ENCODE measurements around the gene MRPL1. TPM values are rescaled to one million over a fixed set of nuclear protein-coding genes. Genes with fewer than 3 reads are reported as not detected.

The MRPL1 gene
- total and polyA plus RNA-seq, 2 experiments from 2014 or later, result 21.5 to 21.7 TPM

GRCh38 chr4:77845929-77846328, 16.7 kb upstream of the MRPL1 start:
- WGBS, 2 experiments (ENCODE audit: low coverage in 1 of 2, low lambda C conversion rate in 2 of 2, missing lambda C conversion rate in 2 of 2), result 62 to 66% methylated on average over 3 of the region's 3 CpGs

GRCh38 chr4:77848508-77848907, 14.1 kb upstream of the MRPL1 start:
- TF ChIP-seq EZH2phosphoT487 (IDR thresholded peaks at IDR 0.05; ENCODE audit: insufficient read depth, low read depth) (no peak), EZH2 (IDR thresholded peaks at IDR 0.05; ENCODE audit: insufficient read depth, poor library complexity, severe bottlenecking) (no peak)

More at GRCh38 chr4:77845929-77846328, 16.7 kb upstream of the MRPL1 start:
- Histone ChIP-seq H3K4me2 (ENCODE audit: unreplicated experiment) (no peak overlapping the region), H3K27me3 (replicated peaks; ENCODE audit: insufficient read depth) (no peaks in the 10 kb centered on the region), H3F3A (ENCODE audit: insufficient read depth) (no peaks in the 10 kb centered on the region), H3K4me1 (ENCODE audit: insufficient read depth) (no peaks in the 10 kb centered on the region), H3K27ac (no peak overlapping the region), H3K4me3 (no peak overlapping the region), H3K9me3 (ENCODE audit: low read depth) (no peaks in the 10 kb centered on the region), H4K20me1 (ENCODE audit: insufficient read depth) (no peaks in the 10 kb centered on the region), H3K9me2 (ENCODE audit: insufficient read depth) (no peaks in the 10 kb centered on the region), H3K36me3 (ENCODE audit: low read depth) (no peaks in the 10 kb centered on the region), H2AFZ (no peak overlapping the region), H3K79me2 (ENCODE audit: insufficient read depth) (no peaks in the 10 kb centered on the region), H3K9ac (no peak overlapping the region)
- TF ChIP-seq EZH2 (IDR thresholded peaks at IDR 0.05; ENCODE audit: insufficient read depth, poor library complexity, severe bottlenecking), result no peak
- TF ChIP-seq EZH2phosphoT487 (IDR thresholded peaks at IDR 0.05; ENCODE audit: insufficient read depth, low read depth), result no peak
- in situ Hi-C loops (cut with MboI), result no loop called here
- no peak for DNase-seq

GRCh38 chr4:77849278-77849965, 13.2 kb upstream of the MRPL1 start:
- Histone ChIP-seq H3K27me3 (replicated peaks; ENCODE audit: insufficient read depth) (no peaks in the 10 kb centered on the region), H4K20me1 (ENCODE audit: insufficient read depth) (no peaks in the 10 kb centered on the region), H3K9me3 (ENCODE audit: low read depth) (no peaks in the 10 kb centered on the region), H3F3A (ENCODE audit: insufficient read depth) (no peaks in the 10 kb centered on the region), H3K27ac (no peak overlapping the region), H3K9ac (no peak overlapping the region), H3K79me2 (ENCODE audit: insufficient read depth) (no peaks in the 10 kb centered on the region), H3K4me3 (no peak overlapping the region), H3K4me2 (ENCODE audit: unreplicated experiment) (no peak overlapping the region), H3K36me3 (ENCODE audit: low read depth) (no peaks in the 10 kb centered on the region), H2AFZ (no peak overlapping the region), H3K4me1 (ENCODE audit: insufficient read depth) (no peaks in the 10 kb centered on the region), H3K9me2 (ENCODE audit: insufficient read depth) (no peaks in the 10 kb centered on the region)
- no peak for TF ChIP-seq EZH2 (IDR thresholded peaks at IDR 0.05; ENCODE audit: insufficient read depth, poor library complexity, severe bottlenecking)
- no peak for TF ChIP-seq EZH2phosphoT487 (IDR thresholded peaks at IDR 0.05; ENCODE audit: insufficient read depth, low read depth)
- WGBS, 2 experiments (ENCODE audit: low coverage in 1 of 2, low lambda C conversion rate in 2 of 2, missing lambda C conversion rate in 2 of 2), result 81 to 89% methylated on average over 11 to 12 of the region's 12 CpGs
- in situ Hi-C loops (cut with MboI), result no loop called here
- DNase-seq, result no peak

More at GRCh38 chr4:77848508-77848907, 14.1 kb upstream of the MRPL1 start:
- Histone ChIP-seq H3K79me2 (ENCODE audit: insufficient read depth) (no peaks in the 10 kb centered on the region), H3K27me3 (replicated peaks; ENCODE audit: insufficient read depth) (no peaks in the 10 kb centered on the region), H3K4me1 (ENCODE audit: insufficient read depth) (no peaks in the 10 kb centered on the region), H3F3A (ENCODE audit: insufficient read depth) (no peaks in the 10 kb centered on the region), H3K27ac (no peak overlapping the region), H3K9me3 (ENCODE audit: low read depth) (no peaks in the 10 kb centered on the region), H3K4me2 (ENCODE audit: unreplicated experiment) (no peak overlapping the region), H4K20me1 (ENCODE audit: insufficient read depth) (no peaks in the 10 kb centered on the region), H3K4me3 (no peak overlapping the region), H3K9ac (no peak overlapping the region), H3K36me3 (ENCODE audit: low read depth) (no peaks in the 10 kb centered on the region), H3K9me2 (ENCODE audit: insufficient read depth) (no peaks in the 10 kb centered on the region), H2AFZ (no peak overlapping the region)
- 82 to 87% methylated on average over 6 of the region's 6 CpGs for WGBS, 2 experiments (ENCODE audit: low coverage in 1 of 2, low lambda C conversion rate in 2 of 2, missing lambda C conversion rate in 2 of 2)
- DNase-seq, result no peak
- in situ Hi-C loops (cut with MboI), result no loop called here

- TF ChIP-seq EZH2phosphoT487 (IDR thresholded peaks at IDR 0.05; ENCODE audit: insufficient read depth, low read depth) (no peak), EZH2 (IDR thresholded peaks at IDR 0.05; ENCODE audit: insufficient read depth, poor library complexity, severe bottlenecking) (no peak)
- no peaks in the 10 kb centered on the region for H4K20me1 ChIP-seq (ENCODE audit: insufficient read depth)
- no peaks in the 10 kb centered on the region for H3K4me1 ChIP-seq (ENCODE audit: insufficient read depth)
- DNase-seq, result no peak
- H3K4me3 ChIP-seq, result no peak overlapping the region
- H3F3A ChIP-seq (ENCODE audit: insufficient read depth), result no peaks in the 10 kb centered on the region
- no peaks in the 10 kb centered on the region for H3K27me3 ChIP-seq (replicated peaks; ENCODE audit: insufficient read depth)
- 73 to 76% methylated on average over 7 of the region's 7 CpGs for WGBS, 2 experiments (ENCODE audit: low coverage in 1 of 2, low lambda C conversion rate in 2 of 2, missing lambda C conversion rate in 2 of 2)
- no peak overlapping the region for H2AFZ ChIP-seq
- H3K9ac ChIP-seq, result no peak overlapping the region
- H3K36me3 ChIP-seq (ENCODE audit: low read depth), result no peaks in the 10 kb centered on the region
- H3K9me2 ChIP-seq (ENCODE audit: insufficient read depth), result no peaks in the 10 kb centered on the region
- in situ Hi-C loops (cut with MboI), result no loop called here
- H3K4me2 ChIP-seq (ENCODE audit: unreplicated experiment), result no peak overlapping the region
- H3K27ac ChIP-seq, result no peak overlapping the region
- H3K9me3 ChIP-seq (ENCODE audit: low read depth), result no peaks in the 10 kb centered on the region
- H3K79me2 ChIP-seq (ENCODE audit: insufficient read depth), result no peaks in the 10 kb centered on the region
These were observed 9.6 kb upstream of the MRPL1 start for GRCh38 chr4:77852892-77853495.
